ENCODE results near the gene TBXAS1.

TBXAS1 gene

GRCh38 chr7:140005754-140006503, 176.9 kb downstream of the TBXAS1 start:
- DNase-seq (ENCODE audit: low spot score in 2 of 2), result no peak
- ATAC-seq, result no peak
- Mint-ChIP-seq H3K4me3 (no peak overlapping the region), H3K27ac (no peak overlapping the region), H3K36me3 (no peaks in the 10 kb centered on the region), H3K9me3 (no peaks in the 10 kb centered on the region), H3K4me1 (peaks cover 7% of the 10 kb centered on the region)

- ATAC-seq (no peak), DNase-seq (ENCODE audit: low spot score in 2 of 2) (no peak)
- H3K4me3 Mint-ChIP-seq, result no peak overlapping the region
- no peak overlapping the region for H3K27ac Mint-ChIP-seq
- no peaks in the 10 kb centered on the region for H3K9me3 Mint-ChIP-seq
- H3K4me1 Mint-ChIP-seq, result peaks cover 7% of the 10 kb centered on the region
- H3K36me3 Mint-ChIP-seq, result no peaks in the 10 kb centered on the region
Measured at GRCh38 chr7:140006600-140006999, 177.5 kb downstream of the TBXAS1 start.

- no peak for ATAC-seq
- H3K36me3 Mint-ChIP-seq, result no peaks in the 10 kb centered on the region
- peaks cover 3% of the 10 kb centered on the region for H3K4me1 Mint-ChIP-seq
- no peak for DNase-seq (ENCODE audit: low spot score in 2 of 2)
- H3K9me3 Mint-ChIP-seq, result no peaks in the 10 kb centered on the region
- H3K4me3 Mint-ChIP-seq, result no peak overlapping the region
- H3K27ac Mint-ChIP-seq, result no peak overlapping the region
Measured at GRCh38 chr7:140007051-140007690, 178.1 kb downstream of the TBXAS1 start.

- ATAC-seq (no peak), DNase-seq (ENCODE audit: low spot score in 2 of 2) (no peak)
- H3K36me3 Mint-ChIP-seq, result no peaks in the 10 kb centered on the region
- H3K27ac Mint-ChIP-seq, result no peak overlapping the region
- no peaks in the 10 kb centered on the region for H3K4me1 Mint-ChIP-seq
- H3K4me3 Mint-ChIP-seq, result no peak overlapping the region
- H3K9me3 Mint-ChIP-seq, result no peaks in the 10 kb centered on the region
Measured at GRCh38 chr7:140008755-140009610, 179.9 kb downstream of the TBXAS1 start.

- no peak for ATAC-seq
Measured at GRCh38 chr7:140009735-140010134, 180.7 kb downstream of the TBXAS1 start.

DNA sequence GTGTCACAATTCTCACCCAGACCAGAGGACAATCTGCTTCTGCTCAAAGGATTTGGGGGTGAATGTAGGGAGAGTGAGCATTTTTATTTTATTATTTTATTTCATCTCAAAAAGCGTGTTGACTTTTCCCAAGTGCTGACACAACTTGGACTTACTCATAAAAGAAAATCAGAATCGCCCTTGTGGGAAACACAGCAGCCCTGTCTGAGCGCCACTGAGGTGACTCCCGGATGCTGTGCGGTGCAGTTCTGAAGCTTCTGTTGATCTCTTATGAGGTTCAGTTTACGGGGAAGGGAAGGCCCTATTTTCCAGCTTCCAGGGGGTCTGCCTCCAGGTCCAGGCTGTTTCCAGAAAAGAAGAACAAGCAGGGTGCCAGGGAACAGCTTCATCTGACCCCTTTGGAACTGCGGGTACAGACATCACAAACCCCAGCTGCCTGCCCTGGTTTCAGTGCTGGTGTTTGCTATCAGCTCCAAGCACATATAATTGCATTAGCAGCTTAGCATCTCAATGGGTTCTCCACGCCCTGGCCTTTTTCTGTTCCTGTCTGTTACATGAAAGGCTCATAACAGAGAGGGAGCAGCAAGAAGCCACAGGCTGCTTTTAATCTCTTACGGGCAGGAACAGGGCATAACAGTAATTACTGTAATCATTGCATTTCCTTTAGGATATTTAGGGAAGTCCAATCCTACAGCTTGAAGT, 181.3 kb downstream of the TBXAS1 start:
- Mint-ChIP-seq H3K27ac (no peak overlapping the region), H3K36me3 (peaks cover 1% of the 10 kb centered on the region), H3K4me3 (no peak overlapping the region), H3K4me1 (no peaks in the 10 kb centered on the region), H3K9me3 (no peaks in the 10 kb centered on the region)
- no peak for DNase-seq (ENCODE audit: low spot score in 2 of 2)
- ATAC-seq, result no peak

More at GRCh38 chr7:140009735-140010134, 180.7 kb downstream of the TBXAS1 start:
- no peaks in the 10 kb centered on the region for H3K36me3 Mint-ChIP-seq
- H3K27ac Mint-ChIP-seq, result no peak overlapping the region
- H3K4me3 Mint-ChIP-seq, result no peak overlapping the region
- no peaks in the 10 kb centered on the region for H3K9me3 Mint-ChIP-seq
- H3K4me1 Mint-ChIP-seq, result no peaks in the 10 kb centered on the region
- no peak for DNase-seq (ENCODE audit: low spot score in 2 of 2)

- ATAC-seq, result no peak
- peak overlapping the region; percentile 14 for H3K27ac Mint-ChIP-seq
- H3K36me3 Mint-ChIP-seq, result peaks cover 10% of the 10 kb centered on the region
Measured at GRCh38 chr7:140013676-140014075, 184.6 kb downstream of the TBXAS1 start.

GRCh38 chr7:140014123-140014522, 185.1 kb downstream of the TBXAS1 start:
- H3K4me3 Mint-ChIP-seq, result no peak overlapping the region
- ATAC-seq (no peak), DNase-seq (ENCODE audit: low spot score in 2 of 2) (no peak)
- peak overlapping the region; percentile 14 for H3K27ac Mint-ChIP-seq
- no peaks in the 10 kb centered on the region for H3K9me3 Mint-ChIP-seq
- H3K4me1 Mint-ChIP-seq, result no peaks in the 10 kb centered on the region
- peaks cover 14% of the 10 kb centered on the region for H3K36me3 Mint-ChIP-seq

More at GRCh38 chr7:140013676-140014075, 184.6 kb downstream of the TBXAS1 start:
- no peaks in the 10 kb centered on the region for H3K9me3 Mint-ChIP-seq
- H3K4me1 Mint-ChIP-seq, result no peaks in the 10 kb centered on the region
- no peak for DNase-seq (ENCODE audit: low spot score in 2 of 2)
- H3K4me3 Mint-ChIP-seq, result no peak overlapping the region

DNA sequence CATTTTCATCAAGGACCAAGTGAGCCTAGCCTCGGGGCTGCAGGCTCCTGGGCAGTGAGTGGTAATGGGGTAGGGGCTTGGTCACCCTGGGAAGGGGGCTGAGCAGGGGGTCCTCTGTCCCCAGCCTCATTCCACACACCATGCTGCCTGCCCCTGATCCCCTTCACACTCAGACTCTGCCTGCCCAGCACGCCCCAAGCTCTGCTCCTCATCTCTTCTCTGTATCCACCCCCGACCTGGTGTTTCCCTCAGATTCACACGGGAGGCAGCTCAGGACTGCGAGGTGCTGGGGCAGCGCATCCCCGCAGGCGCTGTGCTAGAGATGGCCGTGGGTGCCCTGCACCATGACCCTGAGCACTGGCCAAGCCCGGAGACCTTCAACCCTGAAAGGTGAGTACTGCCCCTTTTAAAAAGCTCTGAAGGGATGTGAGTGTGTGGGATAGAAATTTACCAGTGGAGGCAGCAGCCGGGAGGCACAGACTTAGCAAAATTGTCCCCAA, 186.5 kb downstream of the TBXAS1 start:
- Mint-ChIP-seq H3K9me3 (no peaks in the 10 kb centered on the region), H3K4me3 (no peak overlapping the region), H3K27ac (no peak overlapping the region)

DNA sequence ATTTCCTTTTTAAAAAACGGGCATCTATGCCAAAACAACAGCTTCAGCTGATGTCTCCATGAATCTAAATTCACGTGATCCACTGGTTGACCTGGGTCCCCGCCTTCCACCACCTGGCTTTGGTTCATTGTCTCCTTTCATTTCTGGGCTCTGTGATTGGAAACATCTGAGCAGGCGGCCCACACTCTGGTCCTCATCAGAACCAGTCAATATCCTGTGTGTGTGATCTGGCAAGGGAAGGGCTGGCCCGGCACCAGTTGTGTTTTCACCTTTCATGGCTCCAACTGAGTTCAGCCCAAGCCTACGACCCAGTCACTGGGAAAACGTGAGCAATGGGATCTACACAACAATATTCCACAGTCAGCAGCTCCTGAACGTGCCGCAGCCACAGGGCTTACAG, 187.5 kb downstream of the TBXAS1 start:
- Mint-ChIP-seq H3K4me1 (no peaks in the 10 kb centered on the region), H3K27ac (no peak overlapping the region), H3K36me3 (peaks cover 16% of the 10 kb centered on the region), H3K4me3 (no peak overlapping the region), H3K9me3 (no peaks in the 10 kb centered on the region)
- DNase-seq (ENCODE audit: low spot score in 2 of 2) (no peak), ATAC-seq (no peak)

More for the DNA sequence above, 186.5 kb downstream of the TBXAS1 start:
- peaks cover 16% of the 10 kb centered on the region for H3K36me3 Mint-ChIP-seq
- no peak for DNase-seq (ENCODE audit: low spot score in 2 of 2)
- H3K4me1 Mint-ChIP-seq, result no peaks in the 10 kb centered on the region
- ATAC-seq, result no peak

GRCh38 chr7:140017034-140017433, 188.0 kb downstream of the TBXAS1 start:
- ATAC-seq, result no peak
- no peak for DNase-seq (ENCODE audit: low spot score in 2 of 2)
- Mint-ChIP-seq H3K4me3 (no peak overlapping the region), H3K27ac (no peak overlapping the region), H3K9me3 (no peaks in the 10 kb centered on the region), H3K4me1 (no peaks in the 10 kb centered on the region), H3K36me3 (peaks cover 16% of the 10 kb centered on the region)

GRCh38 chr7:140017543-140017942, 188.5 kb downstream of the TBXAS1 start:
- H3K27ac Mint-ChIP-seq, result no peak overlapping the region
- DNase-seq (ENCODE audit: low spot score in 2 of 2), result no peak

DNA sequence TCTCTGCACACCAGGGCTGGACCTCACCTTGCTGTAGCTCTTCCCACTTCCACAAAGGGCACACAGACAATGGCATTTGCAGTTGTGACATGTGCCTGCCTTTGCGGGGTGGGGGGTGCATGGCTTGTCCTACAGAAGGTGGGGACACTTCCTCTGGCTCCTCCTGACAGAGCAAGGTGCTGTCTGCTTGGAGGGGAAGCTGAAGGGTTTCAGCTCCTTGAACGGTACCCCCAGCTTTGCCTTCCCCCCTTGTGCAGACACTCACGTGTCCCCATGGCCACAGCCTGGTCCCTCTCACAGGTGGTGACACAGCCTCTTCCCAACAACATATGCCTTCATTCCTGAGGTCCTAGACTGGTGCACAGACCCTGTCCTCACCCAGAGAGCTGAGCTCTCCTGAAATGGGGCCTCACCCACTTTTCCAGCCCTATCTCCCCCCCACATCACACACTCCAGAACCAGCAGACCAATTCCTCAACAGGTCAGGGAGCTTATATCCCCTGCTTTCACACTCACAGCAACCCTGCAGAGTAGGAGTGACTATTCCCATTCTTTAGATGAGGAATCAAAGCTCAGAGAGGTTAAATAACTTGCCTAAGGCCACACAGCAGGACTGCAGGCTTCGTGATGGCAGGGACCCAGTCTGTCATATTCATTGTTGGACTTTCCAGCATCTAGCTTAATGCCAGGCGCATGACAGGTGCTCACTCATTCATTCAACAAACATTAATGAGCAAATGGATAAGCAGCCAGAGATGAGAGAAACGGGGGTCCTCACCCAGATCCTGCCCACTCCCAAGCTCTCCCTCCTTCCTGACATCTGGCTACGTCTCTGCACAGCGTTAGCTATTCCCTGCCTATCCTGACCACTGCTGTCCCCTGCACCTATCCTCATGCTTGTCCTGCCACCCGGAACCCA, 189.3 kb downstream of the TBXAS1 start:
- H3K27ac Mint-ChIP-seq, result no peak overlapping the region
- no peaks in the 10 kb centered on the region for H3K9me3 Mint-ChIP-seq
- no peak for ATAC-seq
- no peak for DNase-seq (ENCODE audit: low spot score in 2 of 2)
- H3K4me3 Mint-ChIP-seq, result no peak overlapping the region
- no peaks in the 10 kb centered on the region for H3K4me1 Mint-ChIP-seq
- peaks cover 29% of the 10 kb centered on the region for H3K36me3 Mint-ChIP-seq

More at GRCh38 chr7:140017543-140017942, 188.5 kb downstream of the TBXAS1 start:
- H3K4me3 Mint-ChIP-seq, result no peak overlapping the region
- H3K4me1 Mint-ChIP-seq, result no peaks in the 10 kb centered on the region
- no peak for ATAC-seq
- H3K9me3 Mint-ChIP-seq, result no peaks in the 10 kb centered on the region
- H3K36me3 Mint-ChIP-seq, result peaks cover 20% of the 10 kb centered on the region

DNA sequence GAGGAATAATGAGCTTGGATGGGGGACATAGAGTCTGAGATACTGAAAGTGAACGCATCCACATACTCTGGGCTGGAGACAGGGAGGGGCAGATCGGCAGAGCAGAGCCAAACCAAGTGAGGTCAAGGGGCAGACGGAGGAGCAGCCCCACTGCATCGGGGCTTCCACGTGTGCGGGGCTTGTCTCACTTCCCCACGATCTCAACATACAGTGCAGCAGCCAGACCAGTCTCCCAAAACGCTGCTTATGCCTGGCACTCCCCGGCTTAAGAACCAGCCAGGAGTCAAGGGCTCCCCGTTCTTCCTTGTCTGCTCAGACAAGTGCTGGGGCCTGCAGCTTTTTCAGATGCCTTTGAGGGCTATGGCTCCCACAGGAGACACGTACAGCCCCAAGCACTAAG, 190.1 kb downstream of the TBXAS1 start:
- Mint-ChIP-seq H3K4me1 (peaks cover 1% of the 10 kb centered on the region), H3K36me3 (peaks cover 36% of the 10 kb centered on the region), H3K9me3 (no peaks in the 10 kb centered on the region), H3K27ac (no peak overlapping the region), H3K4me3 (no peak overlapping the region)
- DNase-seq (ENCODE audit: low spot score in 2 of 2) (no peak), ATAC-seq (no peak)

Measured in stimulated activated effector memory CD8-positive, alpha-beta T cell treated with anti-CD3 and anti-CD28 coated beads, Interleukin-12 subunit alpha, Interleukin-12 subunit beta, amount 100 ng/mL, for 72 hours (primary cell).